ENCODE data around the gene KIAA1586.

KIAA1586 gene

DNA sequence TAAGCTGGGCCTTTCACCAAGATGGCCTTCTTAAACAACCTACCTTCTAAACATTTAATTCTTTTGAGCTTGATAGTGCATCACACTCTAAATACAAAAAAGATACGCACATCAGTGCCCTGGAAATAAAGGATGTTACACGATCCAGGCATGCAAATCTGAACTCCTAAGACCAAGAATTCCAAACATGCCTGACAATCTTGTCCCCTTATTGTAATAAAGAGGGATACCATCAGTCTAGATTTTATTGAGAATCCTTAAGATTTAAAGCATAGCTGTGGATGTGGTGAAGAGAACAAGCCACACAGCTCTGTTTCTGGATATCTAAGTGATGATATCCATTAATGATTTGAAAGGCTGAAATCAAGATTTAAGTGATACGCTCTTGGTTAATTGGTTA lies 56.5 kb downstream of the KIAA1586 start:
- DNase-seq (ENCODE audit: low read depth in 3 of 3): no peak

DNA sequence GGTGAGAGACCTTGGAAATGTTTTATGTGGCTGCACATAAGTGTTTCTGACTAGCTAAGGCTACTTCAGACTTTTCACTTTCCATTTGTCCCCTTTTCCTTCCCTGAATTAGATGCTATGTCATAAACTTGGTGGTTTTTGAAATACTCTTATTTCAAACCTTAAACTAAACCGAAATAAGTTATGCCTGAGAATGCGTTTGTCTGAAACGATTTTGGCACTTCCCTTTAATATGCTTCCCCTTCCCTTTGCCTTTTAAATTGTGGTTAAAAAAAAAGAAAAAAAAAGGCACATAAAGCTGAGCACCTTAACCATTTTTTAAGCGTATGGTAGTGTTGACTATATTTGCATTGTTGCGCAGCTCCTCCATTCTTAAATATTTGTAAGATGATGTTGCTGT lies 57.8 kb downstream of the KIAA1586 start:
- no peak for DNase-seq (ENCODE audit: low read depth in 3 of 3)
